Keratinocyte (primary cell): ENCODE data around the gene SGCE. TPM values are rescaled to one million over a fixed set of nuclear protein-coding genes. Genes with fewer than 3 reads are reported as not detected.
A peak's percentile ranks its signal among the peaks of the same experiment; 100 is the strongest.

ENCODE experiments used
- DNase-seq: peaks from one replicate; pipeline ENCODE4 v3.0.0-alpha.2; 2011; ENCODE audit warnings: low read depth, missing footprints, low spot score
- FAIRE-seq: peaks from 2 replicates; lab custom pipeline; 2011; peaks lifted over from hg19 to GRCh38; lab: Jason Lieb, UNC
- H2AFZ ChIP-seq: 2 replicates; pipeline ENCODE4 v1.6.0; 2012; ENCODE audit warnings: low read length, control low read depth, inconsistent platforms; ENCODE audit not compliant: control insufficient read depth
- H3K27ac ChIP-seq: 2 replicates; pipeline ENCODE4 v1.5.1; 2011; ENCODE audit warnings: low read length; ENCODE audit not compliant: control insufficient read depth, insufficient read depth
- H3K27me3 ChIP-seq: 3 replicates; pipeline ENCODE4 v1.6.0; 2011; ENCODE audit warnings: low read length; ENCODE audit not compliant: control insufficient read depth, insufficient read depth; ENCODE audit errors: extremely low read depth
- H3K36me3 ChIP-seq, 2 experiments: 2 replicates in 1 of 2; 3 replicates in 1 of 2; pipeline ENCODE4 v1.5.1; 2011; ENCODE audit warnings: low read length in 2 of 2, mild to moderate bottlenecking in 1 of 2; ENCODE audit not compliant: control insufficient read depth in 2 of 2, insufficient read depth in 2 of 2; ENCODE audit errors: extremely low read depth in 1 of 2
- H3K4me1 ChIP-seq: 3 replicates; pipeline ENCODE4 v1.5.1; 2011; ENCODE audit warnings: low read length; ENCODE audit not compliant: control insufficient read depth, insufficient read depth; ENCODE audit errors: extremely low read depth
- H3K4me2 ChIP-seq: 3 replicates; pipeline ENCODE4 v1.6.0; 2011; ENCODE audit warnings: low read depth, low read length; ENCODE audit not compliant: control insufficient read depth, insufficient read depth; ENCODE audit errors: extremely low read depth
- H3K4me3 ChIP-seq, 3 experiments: fragments of 200-600 bp in 1 of 3; sonication (generic) in 1 of 3; 2 replicates in 2 of 3; 3 replicates in 1 of 3; pipeline ENCODE4 v1.5.1; 2011 to 2016; ENCODE audit warnings: low read length in 3 of 3, mild to moderate bottlenecking in 3 of 3, control low read depth in 2 of 3, inconsistent platforms in 1 of 3, low read depth in 1 of 3, mixed read lengths in 1 of 3, mixed run types in 1 of 3, moderate library complexity in 1 of 3; ENCODE audit not compliant: control insufficient read depth in 2 of 3, insufficient read depth in 2 of 3; ENCODE audit errors: extremely low read depth in 1 of 3
- H3K79me2 ChIP-seq: 2 replicates; pipeline ENCODE4 v1.6.0; 2012; ENCODE audit warnings: low read length; ENCODE audit not compliant: control insufficient read depth, insufficient read depth
- H3K9ac ChIP-seq: 3 replicates; pipeline ENCODE4 v1.6.0; 2011; ENCODE audit warnings: low read length; ENCODE audit not compliant: control insufficient read depth, insufficient read depth; ENCODE audit errors: extremely low read depth
- H3K9me1 ChIP-seq: 3 replicates; pipeline ENCODE4 v1.6.0; 2011; ENCODE audit warnings: low read length; ENCODE audit not compliant: control insufficient read depth, insufficient read depth; ENCODE audit errors: extremely low read depth
- H3K9me3 ChIP-seq: 2 replicates; pipeline ENCODE4 v1.5.1; 2012; ENCODE audit warnings: low read depth, low read length; ENCODE audit not compliant: control insufficient read depth
- H4K20me1 ChIP-seq: 3 replicates; pipeline ENCODE4 v1.6.0; 2011; ENCODE audit warnings: low read length; ENCODE audit not compliant: control insufficient read depth, insufficient read depth; ENCODE audit errors: extremely low read depth
- EZH2 ChIP-seq: IDR thresholded peaks from one replicate; pipeline ENCODE4 v1.6.1; 2012; ENCODE audit warnings: inconsistent platforms, mild to moderate bottlenecking, low read length, moderate library complexity
- dilution Hi-C: fragments of 300-500 bp; cut with MboI; formaldehyde crosslinking; loops from one replicate; pipeline ENCODE4 v1.7.0; 2020; ENCODE audit warnings: low sequenced_read_pairs; ENCODE audit not compliant: extremely low pct_ligation_motif_present
- polyA plus RNA-seq, 5 experiments: library from polyadenylated mRNA; depleted of rRNA in 3 of 5; stranded (reverse) in 3 of 5; stranded (forward) in 1 of 5; unstranded in 1 of 5; fragments of >200 nt; gene quantifications; 1 replicate in 1 of 5; 2 replicates in 3 of 5; 3 replicates in 1 of 5; pipeline versions ENCODE4 v1.2.1 to v1.2.3, GENCODE V29; 2011 to 2012; ENCODE audit warnings: missing spikeins in 2 of 5, low read depth in 1 of 5, low replicate concordance in 1 of 5
- TF ChIP-seq, protein P1 (sequence below), 3 experiments: IDR thresholded peaks in 1 of 3; conservative IDR thresholded peaks in 1 of 3; optimal IDR thresholded peaks in 1 of 3; 2 replicates in 2 of 3; 3 replicates in 1 of 3; pipeline versions ENCODE3 to v1.5.1; 2011; ENCODE audit warnings: low read length in 3 of 3, mild to moderate bottlenecking in 3 of 3, moderate library complexity in 2 of 3, control low read depth in 1 of 3, inconsistent platforms in 1 of 3; ENCODE audit not compliant: insufficient read depth in 2 of 3; ENCODE audit errors: extremely low read depth in 1 of 3

SGCE gene
- polyA plus RNA-seq, 1 donor (not counting 4 experiments of a cell fraction or from before 2014, with no cell fraction given) = 7.9 TPM

DNA sequence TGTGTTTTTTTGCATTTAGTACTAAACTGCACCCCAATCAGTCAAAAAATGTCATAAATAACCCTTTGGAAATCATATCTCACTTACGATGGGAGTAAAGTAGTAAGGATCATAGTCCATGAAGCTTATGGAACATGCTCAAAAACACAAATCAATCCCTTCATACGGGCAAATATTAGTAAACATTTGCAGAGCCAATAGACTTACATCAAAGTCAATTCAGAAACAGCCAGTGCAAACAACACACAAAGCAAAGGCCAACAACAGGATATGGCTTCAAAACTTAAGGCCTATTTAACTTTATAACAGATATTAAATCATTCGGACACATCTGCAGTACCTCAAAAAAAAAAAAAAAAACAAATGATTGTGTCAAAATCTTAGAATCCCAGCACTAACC, 32.1 kb downstream of the SGCE start:
- dilution Hi-C loops = no loop called here
- no peaks in the 10 kb centered on the region for H3K79me2 ChIP-seq
- H3K4me2 ChIP-seq = no peak overlapping the region
- no peak overlapping the region for H3K9ac ChIP-seq
- no peak overlapping the region for H2AFZ ChIP-seq
- no peaks in the 10 kb centered on the region for H3K27me3 ChIP-seq
- TF ChIP-seq EZH2 = no peak
- TF ChIP-seq, protein P1, sequence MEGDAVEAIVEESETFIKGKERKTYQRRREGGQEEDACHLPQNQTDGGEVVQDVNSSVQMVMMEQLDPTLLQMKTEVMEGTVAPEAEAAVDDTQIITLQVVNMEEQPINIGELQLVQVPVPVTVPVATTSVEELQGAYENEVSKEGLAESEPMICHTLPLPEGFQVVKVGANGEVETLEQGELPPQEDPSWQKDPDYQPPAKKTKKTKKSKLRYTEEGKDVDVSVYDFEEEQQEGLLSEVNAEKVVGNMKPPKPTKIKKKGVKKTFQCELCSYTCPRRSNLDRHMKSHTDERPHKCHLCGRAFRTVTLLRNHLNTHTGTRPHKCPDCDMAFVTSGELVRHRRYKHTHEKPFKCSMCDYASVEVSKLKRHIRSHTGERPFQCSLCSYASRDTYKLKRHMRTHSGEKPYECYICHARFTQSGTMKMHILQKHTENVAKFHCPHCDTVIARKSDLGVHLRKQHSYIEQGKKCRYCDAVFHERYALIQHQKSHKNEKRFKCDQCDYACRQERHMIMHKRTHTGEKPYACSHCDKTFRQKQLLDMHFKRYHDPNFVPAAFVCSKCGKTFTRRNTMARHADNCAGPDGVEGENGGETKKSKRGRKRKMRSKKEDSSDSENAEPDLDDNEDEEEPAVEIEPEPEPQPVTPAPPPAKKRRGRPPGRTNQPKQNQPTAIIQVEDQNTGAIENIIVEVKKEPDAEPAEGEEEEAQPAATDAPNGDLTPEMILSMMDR (optimal IDR thresholded peaks at IDR 0.05 in 1 of 3, IDR thresholded peaks at IDR 0.05 in 1 of 3, conservative IDR thresholded peaks at IDR 0.05 in 1 of 3; ENCODE audit: extremely low read depth in 1 of 3, insufficient read depth in 2 of 3, low read length in 3 of 3) = no peak
- H4K20me1 ChIP-seq = no peaks in the 10 kb centered on the region
- DNase-seq = no peak
- no peaks in the 10 kb centered on the region for H3K9me3 ChIP-seq
- no peak overlapping the region for H3K4me3 ChIP-seq
- H3K36me3 ChIP-seq = no peaks in the 10 kb centered on the region
- H3K27ac ChIP-seq = no peak overlapping the region
- H3K9me1 ChIP-seq = no peaks in the 10 kb centered on the region
- H3K4me1 ChIP-seq = peaks cover 6% of the 10 kb centered on the region
- no peak for FAIRE-seq

GRCh38 chr7:94621120-94621519, 34.8 kb downstream of the SGCE start:
- Histone ChIP-seq H3K4me3 (no peak overlapping the region), H3K4me2 (no peak overlapping the region), H3K79me2 (no peaks in the 10 kb centered on the region), H3K27ac (peak overlapping the region; percentile 36), H3K4me1 (peaks cover 6% of the 10 kb centered on the region), H3K9me3 (no peaks in the 10 kb centered on the region), H2AFZ (no peak overlapping the region), H3K9me1 (no peaks in the 10 kb centered on the region), H3K9ac (no peak overlapping the region), H3K27me3 (no peaks in the 10 kb centered on the region), H3K36me3 (no peaks in the 10 kb centered on the region), H4K20me1 (no peaks in the 10 kb centered on the region)
- dilution Hi-C loops = no loop called here
- DNase-seq = no peak
- FAIRE-seq = no peak
- TF ChIP-seq, protein P1 (optimal IDR thresholded peaks at IDR 0.05 in 1 of 3, IDR thresholded peaks at IDR 0.05 in 1 of 3, conservative IDR thresholded peaks at IDR 0.05 in 1 of 3; ENCODE audit: extremely low read depth in 1 of 3, insufficient read depth in 2 of 3, low read length in 3 of 3) = no peak
- TF ChIP-seq EZH2 = no peak
